HG03460 (cell line): ENCODE results near the gene TTYH2.

Experiments
- ATAC-seq: cut with Tn5 transposase; IDR thresholded peaks from one replicate; pipeline ENCODE4 v1.9.1; 2021; ENCODE audit not compliant: unreplicated experiment

The TTYH2 gene

DNA sequence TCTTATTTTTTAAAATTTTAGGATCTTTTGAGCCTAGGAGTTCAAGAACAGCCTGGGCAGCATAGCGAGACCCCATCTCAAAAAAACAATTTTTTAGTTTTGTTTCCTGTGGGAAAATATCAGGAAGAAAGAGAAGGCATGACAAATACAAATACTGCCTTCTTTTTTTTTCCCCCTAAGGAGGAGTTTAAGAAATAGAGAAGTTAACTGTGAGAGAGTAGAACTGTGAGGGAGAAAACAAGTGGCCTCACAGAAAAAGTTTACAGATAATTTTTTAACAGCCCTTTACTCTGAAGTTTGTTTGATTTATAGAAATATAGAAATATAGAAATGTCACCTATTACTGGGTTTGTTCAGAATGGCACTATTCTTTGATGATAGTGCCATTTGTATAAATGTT is 21.1 kb downstream of the TTYH2 start:
- no peak for ATAC-seq

GRCh38 chr17:74235040-74235581 is 21.7 kb downstream of the TTYH2 start:
- ATAC-seq, result no peak

DNA sequence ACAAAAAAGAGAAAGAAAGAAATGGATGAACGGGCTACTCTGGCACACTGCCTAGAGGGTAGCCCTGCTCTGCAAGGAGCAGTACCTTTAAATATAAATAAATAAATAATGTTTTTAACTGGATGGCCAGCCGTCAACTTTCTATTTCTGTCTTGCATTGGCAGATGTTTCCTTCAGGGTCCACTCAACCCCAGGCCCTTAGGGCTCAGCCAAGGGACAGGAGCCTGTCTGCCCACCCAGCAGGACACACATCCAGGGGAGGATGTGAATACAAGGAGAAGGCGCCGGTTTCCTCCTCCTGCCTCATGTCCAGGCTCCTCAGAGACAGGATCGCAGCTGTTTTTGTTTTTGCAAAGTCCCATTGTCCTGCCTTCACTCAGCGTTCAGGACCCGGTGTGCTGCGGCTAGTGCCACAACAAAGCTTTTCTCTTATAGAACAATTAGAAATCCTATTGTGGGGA is 22.6 kb downstream of the TTYH2 start:
- ATAC-seq, result no peak

GRCh38 chr17:74237321-74237720 is 23.9 kb downstream of the TTYH2 start:
- ATAC-seq, result no peak

- no peak for ATAC-seq
These were observed 25.8 kb downstream of the TTYH2 start for GRCh38 chr17:74239172-74239571.

- no peak for ATAC-seq
These were observed 27.3 kb downstream of the TTYH2 start for GRCh38 chr17:74240618-74241205.

DNA sequence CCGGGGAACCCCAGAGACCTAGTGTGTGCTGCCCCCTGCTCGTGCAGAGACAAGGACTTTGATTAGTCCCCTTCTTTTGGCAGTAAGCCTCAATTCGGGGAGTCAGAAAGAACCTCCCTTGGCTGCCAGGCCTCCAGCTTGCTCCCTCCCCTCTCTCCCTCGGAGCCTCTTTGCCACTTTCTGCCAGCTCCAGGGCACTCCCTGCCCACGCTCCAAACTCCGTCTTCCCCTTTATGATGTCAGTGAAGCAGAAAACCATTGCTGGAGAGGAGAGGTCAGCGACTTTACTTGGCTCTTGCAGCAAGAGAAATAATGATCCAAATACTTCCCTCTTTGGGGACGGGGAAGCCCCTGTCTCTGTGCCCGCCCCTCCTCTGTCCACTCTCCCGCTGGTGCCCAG is 28.1 kb downstream of the TTYH2 start:
- ATAC-seq, result no peak

DNA sequence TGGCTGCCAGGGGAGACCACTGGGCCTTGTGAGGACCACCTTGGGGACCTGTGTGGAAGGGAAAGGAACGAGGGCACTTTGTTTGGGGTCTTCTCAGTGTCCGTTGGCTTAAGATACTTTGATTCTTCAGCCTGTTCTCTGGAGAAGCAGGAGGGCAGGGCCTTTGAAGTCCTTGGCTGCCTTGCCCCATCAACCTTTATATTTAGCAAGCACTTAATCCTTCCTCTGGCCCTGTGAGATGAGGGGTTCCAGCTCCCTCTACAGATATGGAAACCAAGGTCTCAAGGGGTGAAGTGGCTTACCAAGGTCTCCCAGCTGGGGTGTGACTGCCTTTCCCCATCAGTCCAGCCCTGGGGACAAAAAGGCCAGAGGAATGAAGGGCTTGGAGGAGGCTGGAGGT is 28.5 kb downstream of the TTYH2 start:
- no peak for ATAC-seq

- no peak for ATAC-seq
These were observed 29.8 kb downstream of the TTYH2 start for GRCh38 chr17:74243013-74243755.

DNA sequence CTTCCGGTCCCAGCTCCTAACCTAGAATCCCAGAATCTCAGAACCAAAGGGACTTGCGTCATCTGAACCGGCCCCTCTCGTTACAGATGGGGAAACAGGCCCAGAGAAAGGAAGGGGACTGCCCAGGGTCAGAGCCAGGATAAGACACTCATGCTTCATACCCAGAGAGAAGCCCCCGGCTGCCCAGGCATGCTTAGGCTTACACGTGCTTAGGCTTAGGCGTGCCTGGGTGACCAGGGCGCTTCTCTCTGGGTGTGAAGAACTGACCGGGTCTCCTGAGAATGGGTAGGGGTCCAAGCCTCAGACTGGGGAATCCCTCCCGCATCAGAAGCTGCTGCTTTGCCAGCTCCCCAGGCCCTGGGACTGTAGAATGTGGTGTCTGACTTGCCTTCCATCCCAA is 30.8 kb downstream of the TTYH2 start:
- ATAC-seq, result no peak

DNA sequence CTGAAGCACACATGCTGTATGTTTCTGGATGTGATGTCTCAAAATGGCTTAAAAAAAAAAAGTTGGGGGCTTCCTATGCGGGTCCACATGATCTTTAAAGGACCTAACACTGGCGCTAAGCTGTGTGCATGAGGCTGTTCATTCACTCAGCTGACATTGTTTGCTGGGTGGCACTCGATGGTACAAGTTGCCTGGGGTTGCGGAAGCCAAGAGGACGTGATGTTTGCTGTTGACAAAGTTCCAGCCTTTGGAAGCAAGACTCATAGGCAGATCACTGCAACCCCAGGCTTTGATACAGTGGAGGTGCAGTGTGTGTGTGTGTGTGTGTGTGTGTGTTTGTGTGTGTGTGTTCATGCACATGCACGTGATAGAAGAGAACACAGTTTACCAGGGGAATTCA is 31.2 kb downstream of the TTYH2 start:
- ATAC-seq, result no peak

DNA sequence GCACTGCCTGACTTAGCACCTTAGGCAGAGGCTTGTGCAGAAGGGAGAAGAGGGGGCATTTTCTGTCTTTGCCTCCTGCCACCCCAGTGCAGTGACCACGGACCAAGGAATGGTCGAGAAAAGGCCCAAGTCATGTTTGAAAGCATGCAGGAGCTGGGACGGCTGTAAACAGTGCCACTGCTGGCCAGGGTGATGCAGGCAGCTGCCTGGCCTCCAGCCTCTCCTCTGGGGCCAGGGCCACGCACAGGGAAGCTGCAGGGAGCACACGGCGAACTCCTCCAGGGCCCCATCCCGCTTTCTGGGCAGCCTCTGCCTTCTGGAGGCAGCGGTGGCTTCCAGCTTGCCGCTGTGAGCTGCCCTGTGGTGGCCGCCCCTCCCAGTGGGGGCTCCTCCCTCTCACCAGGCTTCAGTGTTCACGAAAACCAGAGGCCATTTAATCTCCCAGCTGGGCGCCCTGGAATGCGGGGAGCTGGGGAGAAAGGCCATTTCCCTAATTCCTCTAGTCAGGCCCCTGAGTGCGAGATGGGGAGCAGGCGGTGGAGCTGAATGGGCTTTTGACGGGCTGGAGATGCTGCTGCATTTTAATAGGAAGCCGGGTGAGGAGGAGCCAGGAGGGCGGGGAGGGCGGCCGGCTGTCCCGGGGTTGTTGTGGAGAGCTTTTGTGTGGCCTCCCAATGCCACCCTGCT is 31.9 kb downstream of the TTYH2 start:
- no peak for ATAC-seq

GRCh38 chr17:74245871-74246270 is 32.5 kb downstream of the TTYH2 start:
- ATAC-seq, result no peak

DNA sequence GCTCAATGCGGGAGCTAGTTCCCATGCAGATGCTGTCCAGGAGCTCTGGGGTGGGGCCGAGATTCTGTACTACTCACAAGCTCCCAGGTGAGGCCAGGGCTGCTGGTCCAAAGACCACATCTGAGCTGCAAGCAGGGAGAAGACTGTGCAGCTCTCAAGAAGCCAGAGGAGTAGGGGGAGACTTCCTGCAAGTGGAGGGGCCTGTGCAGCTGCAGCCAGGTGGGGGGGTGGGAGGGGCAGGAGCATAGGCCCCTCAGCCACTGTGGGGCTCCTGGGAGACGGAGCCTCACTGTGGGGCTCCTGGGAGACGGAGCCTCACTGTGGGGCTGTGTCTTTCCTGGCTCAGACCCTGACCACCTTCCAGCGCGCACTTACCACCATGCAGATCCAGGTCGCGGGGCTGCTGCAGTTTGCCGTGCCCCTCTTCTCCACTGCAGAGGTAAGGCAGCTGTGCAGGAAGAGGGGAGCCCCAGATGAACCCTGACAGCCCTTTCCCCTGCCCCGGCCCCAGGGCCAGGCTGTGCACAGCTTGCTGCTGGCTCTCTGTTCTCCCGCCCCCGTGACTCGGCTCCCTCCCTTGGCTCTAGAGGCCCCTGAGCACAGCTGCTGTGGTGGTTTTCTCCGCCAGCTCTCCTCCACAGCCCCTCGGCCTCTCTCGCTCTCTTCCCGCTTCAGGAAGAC is 36.4 kb downstream of the TTYH2 start:
- ATAC-seq, result no peak

DNA sequence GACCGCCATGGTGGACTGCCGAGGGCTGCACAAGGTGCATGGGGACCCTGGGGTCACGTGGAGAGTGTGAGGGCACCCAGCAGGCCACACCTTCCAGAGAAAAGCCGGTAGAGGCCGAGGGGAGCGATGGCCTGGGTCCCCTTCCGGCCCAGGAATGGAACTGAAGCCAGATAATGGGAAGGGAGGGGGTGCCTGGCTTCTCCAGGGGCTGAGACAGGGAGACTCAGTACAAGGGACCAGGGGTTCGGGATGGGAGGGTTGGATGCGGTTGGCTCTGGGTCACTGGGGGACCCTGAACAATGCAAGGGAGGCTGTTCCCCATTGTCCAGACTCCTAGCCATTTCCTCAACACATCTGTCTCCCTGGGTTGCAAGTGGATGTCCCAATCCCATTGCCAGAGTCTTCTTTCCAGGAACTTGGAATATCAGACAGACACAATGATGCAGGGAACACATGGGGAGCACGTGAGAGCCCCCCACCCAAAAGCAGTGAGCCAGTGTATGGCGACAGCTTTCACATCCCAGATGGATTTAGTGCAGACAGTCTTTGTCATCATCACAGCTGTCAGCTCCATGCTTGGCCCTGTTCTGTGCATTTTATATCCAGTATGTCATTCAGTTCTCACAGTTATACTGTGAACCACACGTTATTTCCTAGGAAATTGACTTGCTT is 37.1 kb downstream of the TTYH2 start:
- ATAC-seq, result no peak

DNA sequence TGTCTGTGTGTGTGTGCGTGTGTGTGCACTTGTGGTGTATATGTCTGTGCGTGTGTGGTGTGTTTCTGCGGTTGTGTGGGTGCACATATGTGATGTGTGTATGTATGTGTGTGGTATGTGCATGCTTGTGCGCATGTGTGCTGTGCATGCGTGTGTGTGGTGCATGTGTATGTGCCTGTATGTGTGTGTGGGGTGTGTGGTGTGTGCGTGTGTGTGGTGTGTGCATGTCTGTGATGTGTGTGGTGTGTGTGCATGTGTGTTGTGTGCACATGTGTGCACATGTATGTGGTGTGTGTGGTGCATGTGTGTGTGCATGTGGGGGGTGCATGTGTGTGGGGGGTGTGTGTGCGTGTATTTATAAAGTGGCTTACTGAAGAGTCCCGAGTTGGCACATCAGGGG is 37.7 kb downstream of the TTYH2 start:
- ATAC-seq, result no peak

DNA sequence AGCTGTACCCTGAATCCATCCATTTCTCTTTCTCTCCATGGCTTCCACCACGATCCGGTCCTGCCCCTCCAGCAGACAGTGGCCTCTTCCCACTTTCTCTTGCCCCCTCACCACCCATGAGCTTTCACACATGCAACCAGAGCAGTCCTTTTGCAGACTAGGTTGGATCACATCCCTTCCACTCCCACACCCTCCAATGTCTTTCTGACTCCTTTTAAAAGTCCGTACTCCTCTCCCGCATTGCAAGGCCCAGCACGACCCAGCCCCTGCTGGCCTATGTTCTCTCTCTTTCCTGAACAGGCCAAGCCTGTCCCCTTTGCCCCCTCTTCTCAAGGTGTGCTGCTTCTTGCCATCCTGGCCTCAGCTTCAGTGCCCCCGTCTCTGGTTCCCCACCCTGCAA is 38.2 kb downstream of the TTYH2 start:
- no peak for ATAC-seq

DNA sequence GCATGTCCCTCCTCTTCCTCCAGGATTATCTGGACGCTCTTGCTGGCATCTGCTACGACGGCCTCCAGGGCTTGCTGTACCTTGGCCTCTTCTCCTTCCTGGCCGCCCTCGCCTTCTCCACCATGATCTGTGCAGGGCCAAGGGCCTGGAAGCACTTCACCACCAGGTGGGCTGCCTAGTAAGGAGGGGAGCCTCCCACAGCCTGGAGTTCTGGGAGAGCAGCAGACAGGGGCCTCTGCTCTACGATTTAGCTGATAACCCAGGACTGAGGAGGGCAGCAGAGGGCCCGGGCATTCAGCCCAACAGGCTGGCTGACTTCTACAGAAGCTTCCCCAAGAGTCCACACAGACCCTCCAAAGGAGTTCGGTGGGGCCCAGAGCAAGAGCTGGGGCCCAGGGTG is 38.8 kb downstream of the TTYH2 start:
- no peak for ATAC-seq

- no peak for ATAC-seq
These were observed 39.7 kb downstream of the TTYH2 start for GRCh38 chr17:74253036-74253435.

GRCh38 chr17:74257311-74257710 is 43.9 kb downstream of the TTYH2 start:
- ATAC-seq, result no peak
